ENCODE results near the gene RBFOX2.

RBFOX2 gene

GRCh38 chr22:35912658-35913057, 116.0 kb downstream of the RBFOX2 start:
- no peak overlapping the region for H3K4me3 ChIP-seq (ENCODE audit: control insufficient read depth, low read depth, low read length)
- no peak for DNase-seq (ENCODE audit: low read depth)
- TF ChIP-seq CTCF (conservative IDR thresholded peaks at IDR 0.05; ENCODE audit: control insufficient read depth, insufficient read depth, low read depth, low read length), result no peak

DNA sequence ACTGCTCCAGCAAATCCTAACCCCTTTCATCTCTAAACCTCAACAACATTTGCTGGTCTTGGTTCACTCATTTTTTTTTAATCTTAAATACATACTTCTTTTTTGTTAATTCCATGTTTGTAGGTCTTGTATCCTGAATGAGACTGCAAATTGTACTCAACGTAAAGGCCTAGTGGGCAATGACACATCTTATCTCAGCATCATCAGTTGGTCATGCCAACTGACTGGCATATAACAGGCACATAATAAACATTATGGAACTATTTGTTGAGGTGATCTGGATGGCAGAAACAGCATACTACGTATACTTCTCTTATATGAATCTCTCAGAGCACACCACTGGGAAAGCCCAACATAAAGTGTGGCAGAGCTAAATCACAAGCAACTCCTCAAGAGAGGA, 116.7 kb downstream of the RBFOX2 start:
- no peak overlapping the region for H3K4me3 ChIP-seq (ENCODE audit: control insufficient read depth, low read depth, low read length)
- TF ChIP-seq CTCF (conservative IDR thresholded peaks at IDR 0.05; ENCODE audit: control insufficient read depth, insufficient read depth, low read depth, low read length), result no peak
- no peak for DNase-seq (ENCODE audit: low read depth)

DNA sequence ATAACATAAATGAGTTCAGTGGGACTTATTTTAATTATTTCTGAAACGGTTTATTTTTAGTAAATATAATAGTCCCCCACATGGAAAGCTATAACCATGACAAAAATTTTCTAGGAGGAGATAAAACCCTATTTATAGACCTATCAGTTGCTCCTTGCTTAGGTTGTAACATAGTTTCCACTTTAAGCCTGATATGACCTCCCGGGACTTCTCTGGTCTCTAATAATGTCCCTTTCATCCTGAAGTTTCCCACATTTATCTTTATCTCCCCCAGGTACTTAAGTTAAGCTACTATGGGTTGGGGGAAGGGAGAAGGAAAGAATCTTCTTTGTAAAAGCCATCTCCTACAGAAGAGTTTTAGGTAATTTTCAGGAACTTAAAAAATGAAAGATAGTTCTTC, 117.7 kb downstream of the RBFOX2 start:
- no peak for TF ChIP-seq CTCF (conservative IDR thresholded peaks at IDR 0.05; ENCODE audit: control insufficient read depth, insufficient read depth, low read depth, low read length)
- H3K4me3 ChIP-seq (ENCODE audit: control insufficient read depth, low read depth, low read length), result no peak overlapping the region
- DNase-seq (ENCODE audit: low read depth), result no peak

DNA sequence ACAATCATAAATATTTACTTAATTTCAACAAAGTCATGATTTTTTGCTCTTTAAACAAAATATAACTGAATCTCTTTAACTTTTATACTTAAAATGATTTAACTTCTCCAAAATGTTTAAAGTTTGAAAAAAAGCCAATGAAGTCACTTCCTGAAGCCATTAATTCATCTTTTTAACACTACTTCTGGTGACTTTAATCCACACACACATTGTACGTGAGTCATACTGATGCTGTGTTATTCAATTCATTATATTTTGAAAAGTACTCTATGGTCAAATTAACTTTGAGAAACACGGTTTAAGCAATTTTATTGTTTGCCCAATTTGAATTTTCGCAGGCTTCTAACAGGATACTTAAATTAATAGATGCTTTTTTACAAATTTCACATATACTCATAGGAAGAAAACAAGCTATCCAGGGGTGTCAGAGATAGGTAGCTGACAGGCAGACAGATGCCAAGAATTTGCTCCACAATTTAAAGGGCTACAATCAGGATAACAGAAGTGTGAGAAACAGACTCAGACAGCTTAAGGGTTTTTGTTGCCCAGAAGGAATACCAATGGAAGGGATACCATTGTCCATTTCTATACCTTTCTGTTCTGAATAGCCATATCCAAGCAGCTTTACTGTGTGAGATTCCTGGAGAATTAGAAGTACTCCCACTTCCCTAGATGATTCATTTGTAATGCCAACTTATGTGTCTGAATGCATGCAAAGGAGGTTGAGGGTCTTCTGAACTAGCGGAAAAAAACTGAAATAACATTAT, 118.4 kb downstream of the RBFOX2 start:
- peak; percentile 43 for DNase-seq (ENCODE audit: low read depth)
- H3K4me3 ChIP-seq (ENCODE audit: control insufficient read depth, low read depth, low read length), result no peak overlapping the region
- TF ChIP-seq CTCF (conservative IDR thresholded peaks at IDR 0.05; ENCODE audit: control insufficient read depth, insufficient read depth, low read depth, low read length), result no peak

GRCh38 chr22:35905894-35906293, 122.7 kb downstream of the RBFOX2 start:
- no peak for DNase-seq (ENCODE audit: low read depth)
- H3K4me3 ChIP-seq (ENCODE audit: control insufficient read depth, low read depth, low read length), result no peak overlapping the region
- no peak for TF ChIP-seq CTCF (conservative IDR thresholded peaks at IDR 0.05; ENCODE audit: control insufficient read depth, insufficient read depth, low read depth, low read length)

DNA sequence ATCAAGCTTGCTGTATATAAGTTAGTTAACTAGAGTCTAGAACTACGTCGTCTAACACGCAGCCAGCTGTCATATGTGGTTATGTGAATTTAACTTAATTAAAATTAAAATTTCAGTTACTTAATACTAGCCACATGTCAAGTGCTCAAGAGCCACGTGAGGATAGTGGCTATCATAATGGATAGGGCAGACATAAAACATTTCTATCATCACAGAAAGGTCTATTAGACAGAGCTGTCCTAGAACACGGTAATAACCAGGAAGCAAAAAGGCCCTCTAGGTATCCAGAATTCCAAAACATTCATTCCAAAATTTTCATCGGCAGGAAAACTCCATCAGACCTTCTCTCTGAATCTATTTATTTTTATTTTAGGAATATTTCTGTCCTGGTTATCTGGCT, 123.9 kb downstream of the RBFOX2 start:
- no peak for TF ChIP-seq CTCF (conservative IDR thresholded peaks at IDR 0.05; ENCODE audit: control insufficient read depth, insufficient read depth, low read depth, low read length)
- H3K4me3 ChIP-seq (ENCODE audit: control insufficient read depth, low read depth, low read length), result no peak overlapping the region

GRCh38 chr22:35904336-35904692, 124.3 kb downstream of the RBFOX2 start:
- DNase-seq (ENCODE audit: low read depth), result no peak
- no peak overlapping the region for H3K4me3 ChIP-seq (ENCODE audit: control insufficient read depth, low read depth, low read length)
- no peak for TF ChIP-seq CTCF (conservative IDR thresholded peaks at IDR 0.05; ENCODE audit: control insufficient read depth, insufficient read depth, low read depth, low read length)

More for the DNA sequence above, 123.9 kb downstream of the RBFOX2 start:
- DNase-seq (ENCODE audit: low read depth), result no peak
